Thyroid gland (tissue), 4 donors: ENCODE measurements around the gene PIANP. TPM values are rescaled to one million over a fixed set of nuclear protein-coding genes. Genes with fewer than 3 reads are reported as not detected.
"Not testable (repeated sequence)": the region's sequence is repeated elsewhere in the genome, so short reads cannot be mapped to it uniquely, and the experiment has no call there.

Source experiments
- DNase-seq, 2 donors: peaks; one replicate each; pipeline ENCODE4 v3.0.0-alpha.2; 2019
- H3K27ac ChIP-seq, 3 donors: fragments of 200-600 bp; sonication (generic); 1 replicate in 2 of 3; 2 replicates in 1 of 3; pipeline ENCODE4 v1.5.1; 2016 to 2019; ENCODE audit warnings: mild to moderate bottlenecking in 1 of 3, moderate library complexity in 1 of 3
- H3K27me3 ChIP-seq: fragments of 200-600 bp; sonication (generic); one replicate; pipeline ENCODE4 v1.5.1; 2019
- H3K36me3 ChIP-seq, 2 donors: fragments of 200-600 bp; sonication (generic); one replicate each; pipeline ENCODE4 v1.5.1; 2016 to 2019
- H3K4me1 ChIP-seq, 2 donors: fragments of 200-600 bp; sonication (generic); one replicate each; pipeline ENCODE4 v1.5.1; 2017 to 2019
- H3K4me3 ChIP-seq, 3 donors: fragments of 200-600 bp; sonication (generic); replicated peaks in 1 of 3; 1 replicate in 2 of 3; 2 replicates in 1 of 3; pipeline ENCODE4 v1.5.1; 2016; ENCODE audit warnings: mild to moderate bottlenecking in 1 of 3
- H3K9me3 ChIP-seq: fragments of 200-600 bp; sonication (generic); one replicate; pipeline ENCODE4 v1.5.1; 2017
- CTCF ChIP-seq, 6 experiments: fragments of 200-600 bp in 3 of 6; fragments of 450-650 bp in 3 of 6; sonication (generic) in 3 of 6; IDR thresholded peaks; one replicate each; pipeline ENCODE4 v1.5.1; 2016 to 2019; ENCODE audit warnings: antibody characterized with exemption in 6 of 6, mild to moderate bottlenecking in 2 of 6, inconsistent platforms in 1 of 6, moderate library complexity in 1 of 6
- POLR2A ChIP-seq, 2 donors: fragments of 450-650 bp; IDR thresholded peaks; one replicate each; pipeline ENCODE4 v1.6.1; 2017; ENCODE audit warnings: antibody characterized with exemption in 2 of 2, mild to moderate bottlenecking in 2 of 2, moderate library complexity in 1 of 2
- WGBS, 2 donors: methylation state at CpG; one replicate each; pipeline ENCODE4 v1.1.5; 2017; 5-methylcytosine and 5-hydroxymethylcytosine counted together
- intact Hi-C: fragments of 100-400 bp; cut with DNase I; formaldehyde crosslinking; loops from one replicate; pipeline ENCODE4 v1.15.1; 2023
- total RNA-seq, 4 donors: library from RNA; depleted of rRNA; stranded (reverse); fragments of >200 nt; gene quantifications; one replicate each; pipeline ENCODE4 v1.2.3, GENCODE V29; 2016

The PIANP gene
- total RNA-seq, 4 donors from 2014 or later: 0.11 to 0.39 TPM; not detected in 2

GRCh38 chr12:6723607-6724408 is 23.2 kb upstream of the PIANP start, which contains the start of gene COPS7A:
Gene COPS7A (plus strand): TSS chr12:6724046. CDS start chr12:6724657, 611 bp downstream.
- Histone ChIP-seq H3K36me3 (peaks cover 9 to 11% of the 10 kb centered on the region in 2 donors), H3K4me3 (peak within 1 kb of the TSS; percentile 29 to 47 (median 37)), H3K27me3 (no peaks in the 10 kb centered on the region), H3K4me1 (peaks cover 4 to 11% of the 10 kb centered on the region in 2 donors), H3K9me3 (no peaks in the 10 kb centered on the region), H3K27ac (peak within 1 kb of the TSS; percentile 51 to 69 (median 66))
- DNase-seq: peak; percentile 99
- peak in 1 of 2 donors; percentile 64 for TF ChIP-seq POLR2A (IDR thresholded peaks at IDR 0.05)
- TF ChIP-seq CTCF (IDR thresholded peaks at IDR 0.05): peak in 1 of 6 experiments; percentile 6
- intact Hi-C loops: loop anchor here (10.0 kb wide), 1 partner anchor 59 kb away; the partner anchor contains the start of gene ING4
- 0 to 1% methylated on average over 28 of the region's 49 CpGs for WGBS, 2 donors

DNA sequence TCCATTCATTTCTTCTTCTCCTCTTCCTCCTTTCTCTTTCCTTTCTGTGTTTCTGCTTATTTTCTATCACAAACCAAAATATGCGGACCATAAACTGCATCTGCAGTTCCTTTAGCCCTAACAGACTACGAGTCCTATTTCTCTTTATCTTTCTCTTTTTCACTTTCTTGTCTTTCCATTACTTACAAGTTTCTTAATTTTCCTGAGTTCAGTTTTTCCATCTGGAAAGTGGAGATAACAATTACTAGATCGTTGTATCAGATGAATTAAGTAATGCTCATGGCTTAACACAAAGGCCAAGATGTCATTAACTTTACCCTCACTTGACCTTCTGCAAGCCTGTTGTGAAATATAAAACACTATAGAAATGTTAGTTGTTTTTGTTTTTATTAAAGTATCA is 22.2 kb upstream of the PIANP start:
- no peaks in the 10 kb centered on the region for H3K9me3 ChIP-seq
- no peak for DNase-seq

DNA sequence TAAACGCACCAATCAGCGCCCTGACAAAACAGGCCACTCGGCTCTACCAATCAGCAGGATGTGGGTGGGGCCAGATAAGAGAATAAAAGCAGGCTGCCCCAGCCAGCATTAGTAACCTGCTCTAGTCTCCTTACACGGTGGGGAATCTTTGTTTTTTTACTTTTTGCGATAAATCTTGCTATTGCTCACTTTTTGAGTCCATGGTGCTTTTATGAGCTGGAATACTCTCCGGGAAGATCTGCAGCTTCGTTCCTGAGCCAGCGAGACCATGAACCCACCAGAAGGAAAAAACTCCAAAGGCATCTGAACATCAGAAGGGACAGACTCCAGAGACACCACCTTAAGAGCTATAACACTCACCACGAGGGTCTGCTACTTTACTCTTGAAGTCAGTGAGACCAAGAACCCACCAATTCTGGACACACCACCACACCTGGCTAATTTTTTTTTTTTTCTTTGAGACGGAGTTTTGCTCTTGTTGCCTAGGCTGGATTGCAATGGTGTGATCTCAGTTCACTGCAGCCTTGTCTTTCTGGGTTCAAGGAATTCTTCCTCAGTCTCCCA is 16.3 kb upstream of the PIANP start:
- Histone ChIP-seq H3K27me3 (no peaks in the 10 kb centered on the region), H3K36me3 (no peaks in the 10 kb centered on the region), H3K9me3 (no peaks in the 10 kb centered on the region), H3K4me1 (no peaks in the 10 kb centered on the region), H3K27ac (no peak overlapping the region), H3K4me3 (no peak overlapping the region)
- TF ChIP-seq POLR2A (IDR thresholded peaks at IDR 0.05): no peak
- TF ChIP-seq CTCF (IDR thresholded peaks at IDR 0.05): no peak
- WGBS, 2 donors: 82 to 91% methylated on average over 10 of the region's 10 CpGs
- intact Hi-C loops: no loop called here
- no peak for DNase-seq

More for the DNA sequence above, 22.2 kb upstream of the PIANP start:
- intact Hi-C loops: loop anchor here (10.0 kb wide), 1 partner anchor 58 kb away; the partner anchor contains the start of gene ING4
- no peak overlapping the region for H3K4me3 ChIP-seq
- WGBS, 2 donors: 88 to 92% methylated on average over 3 of the region's 3 CpGs
- peaks cover 0 to 1% of the 10 kb centered on the region in 2 donors for H3K36me3 ChIP-seq
- no peak overlapping the region for H3K27ac ChIP-seq
- H3K27me3 ChIP-seq: no peaks in the 10 kb centered on the region
- H3K4me1 ChIP-seq: peaks cover 4 to 11% of the 10 kb centered on the region in 2 donors
- no peak for TF ChIP-seq POLR2A (IDR thresholded peaks at IDR 0.05)

- H3K27ac ChIP-seq, H3K4me1 ChIP-seq, DNase-seq, H3K9me3 ChIP-seq, H3K4me3 ChIP-seq, H3K27me3 ChIP-seq, intact Hi-C loops, H3K36me3 ChIP-seq: not testable (repeated sequence)
- WGBS, 2 donors: 85 to 93% methylated on average over 3 to 7 of the region's 41 CpGs
Observed at GRCh38 chr12:6716031-6716873, 15.6 kb upstream of the PIANP start.

DNA sequence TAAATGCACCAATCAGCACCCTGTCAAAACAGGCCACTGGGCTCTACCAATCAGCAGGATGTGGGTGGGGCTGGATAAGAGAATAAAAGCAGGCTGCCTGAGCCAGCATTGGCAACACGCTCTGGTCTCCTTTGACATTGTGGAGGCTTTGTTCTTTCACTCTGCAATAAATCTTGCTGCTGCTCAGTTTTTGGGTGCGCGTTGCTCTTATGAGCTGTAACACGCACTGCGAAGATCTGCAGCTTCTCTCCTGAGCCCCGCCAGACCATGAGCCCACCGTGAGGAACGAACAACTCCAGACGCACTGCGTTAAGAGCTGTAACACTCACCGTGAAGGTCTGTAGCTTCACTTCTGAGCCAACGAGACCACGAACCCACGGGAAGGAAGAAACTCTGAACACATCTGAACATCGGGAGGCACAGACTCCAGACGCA is 8.4 kb upstream of the PIANP start:
- intact Hi-C loops: no loop called here
- 85 to 86% methylated on average over 16 of the region's 16 CpGs for WGBS, 2 donors
- no peaks in the 10 kb centered on the region for H3K4me1 ChIP-seq
- no peaks in the 10 kb centered on the region for H3K36me3 ChIP-seq
- no peak overlapping the region for H3K4me3 ChIP-seq
- TF ChIP-seq CTCF (IDR thresholded peaks at IDR 0.05) (no peak), POLR2A (IDR thresholded peaks at IDR 0.05) (no peak)
- H3K27me3 ChIP-seq: no peaks in the 10 kb centered on the region
- no peaks in the 10 kb centered on the region for H3K9me3 ChIP-seq
- no peak overlapping the region for H3K27ac ChIP-seq
- no peak for DNase-seq

GRCh38 chr12:6708351-6708750 is 7.7 kb upstream of the PIANP start:
- H3K27ac ChIP-seq, H3K4me3 ChIP-seq, H3K27me3 ChIP-seq, H3K4me1 ChIP-seq, H3K9me3 ChIP-seq, DNase-seq, H3K36me3 ChIP-seq, intact Hi-C loops: not testable (repeated sequence)
- WGBS, 2 donors: 91 to 95% methylated on average over 6 to 9 of the region's 21 CpGs
